SU-DHL-6 (cell line): Measurements from ENCODE around the gene MAGEL2.

Source experiments
- CTCF ChIP-seq: fragments of 200-600 bp; sonication (generic); IDR thresholded peaks from one replicate; pipeline ENCODE4 v1.5.1; 2017; ENCODE audit warnings: antibody characterized with exemption, mild to moderate bottlenecking, low read length, moderate library complexity; ENCODE audit not compliant: insufficient read depth, poor library complexity, severe bottlenecking
- EZH2phosphoT487 ChIP-seq: fragments of 200-600 bp; sonication (generic), shearing (Covaris generic); conservative IDR thresholded peaks from 2 replicates; pipeline ENCODE4 v1.6.1; 2018; ENCODE audit warnings: mild to moderate bottlenecking, antibody characterized with exemption, low read length, moderate library complexity, mixed read lengths

- TF ChIP-seq CTCF (no peak), EZH2phosphoT487 (no peak)
Observed at GRCh38 chr15:23646165-23647000, 1.3 kb downstream of the MAGEL2 start.
